Stimulated activated CD8-positive, alpha-beta memory T cell treated with anti-CD3 and anti-CD28 coated beads, Interleukin-12 subunit alpha, Interleukin-12 subunit beta, amount 100 ng/mL, for 4 hours (primary cell): ENCODE results near the gene ILF2.

ENCODE experiments used
- DNase-seq: peaks from one replicate; pipeline ENCODE4 v3.0.0-alpha.2; 2020; ENCODE audit warnings: low read depth

ILF2 gene

DNA sequence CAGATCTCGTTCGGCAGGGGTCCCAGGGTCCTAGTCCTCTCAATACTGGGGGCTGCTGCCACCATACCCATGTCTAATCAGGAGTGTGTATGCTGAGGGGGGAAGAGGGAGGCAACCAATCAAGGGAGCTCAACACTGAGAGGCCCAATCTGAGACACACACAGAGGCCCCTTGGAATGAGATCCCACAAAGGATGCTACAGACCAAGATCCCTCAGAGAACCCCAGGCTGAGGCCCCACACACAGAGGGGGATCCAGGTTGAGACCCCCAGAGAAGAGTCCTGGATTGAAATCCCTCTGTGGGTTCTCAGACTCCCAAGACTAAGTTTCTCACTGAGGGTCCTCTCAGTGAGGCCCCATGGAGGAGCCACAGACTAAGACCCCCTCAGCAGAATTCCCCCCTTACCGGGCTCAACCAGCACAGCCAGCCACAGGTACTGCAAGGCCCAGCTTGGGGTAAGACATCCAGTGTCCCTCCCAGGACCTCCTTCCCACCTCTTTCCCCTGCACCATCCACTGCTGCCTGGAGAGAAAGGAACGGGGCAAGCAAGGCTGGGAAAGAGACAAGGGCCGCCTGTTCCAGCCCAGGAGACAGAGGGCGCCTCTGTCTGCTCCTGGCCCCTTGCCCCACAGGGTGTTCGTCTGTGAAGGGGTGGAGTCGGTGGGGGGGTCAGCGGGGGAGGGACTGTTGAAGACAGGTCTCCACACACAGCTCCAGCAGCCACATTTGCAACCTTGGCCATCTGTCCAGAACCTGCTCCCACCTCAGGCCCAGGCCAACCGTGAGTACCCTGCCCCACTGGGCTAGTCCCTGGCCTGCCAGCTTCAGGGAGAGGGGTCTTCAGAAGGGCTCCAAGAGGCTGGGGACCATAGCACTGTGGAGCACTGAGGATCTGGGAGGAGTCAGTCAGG is 42.8 kb downstream of the ILF2 start, which contains the start of gene S100A1:
S100A1 (plus strand) TSS at position 720 of the 912 bp plus-strand sequence. CDS start 2,088 bp downstream, outside the sequence.
- no peak for DNase-seq

DNA sequence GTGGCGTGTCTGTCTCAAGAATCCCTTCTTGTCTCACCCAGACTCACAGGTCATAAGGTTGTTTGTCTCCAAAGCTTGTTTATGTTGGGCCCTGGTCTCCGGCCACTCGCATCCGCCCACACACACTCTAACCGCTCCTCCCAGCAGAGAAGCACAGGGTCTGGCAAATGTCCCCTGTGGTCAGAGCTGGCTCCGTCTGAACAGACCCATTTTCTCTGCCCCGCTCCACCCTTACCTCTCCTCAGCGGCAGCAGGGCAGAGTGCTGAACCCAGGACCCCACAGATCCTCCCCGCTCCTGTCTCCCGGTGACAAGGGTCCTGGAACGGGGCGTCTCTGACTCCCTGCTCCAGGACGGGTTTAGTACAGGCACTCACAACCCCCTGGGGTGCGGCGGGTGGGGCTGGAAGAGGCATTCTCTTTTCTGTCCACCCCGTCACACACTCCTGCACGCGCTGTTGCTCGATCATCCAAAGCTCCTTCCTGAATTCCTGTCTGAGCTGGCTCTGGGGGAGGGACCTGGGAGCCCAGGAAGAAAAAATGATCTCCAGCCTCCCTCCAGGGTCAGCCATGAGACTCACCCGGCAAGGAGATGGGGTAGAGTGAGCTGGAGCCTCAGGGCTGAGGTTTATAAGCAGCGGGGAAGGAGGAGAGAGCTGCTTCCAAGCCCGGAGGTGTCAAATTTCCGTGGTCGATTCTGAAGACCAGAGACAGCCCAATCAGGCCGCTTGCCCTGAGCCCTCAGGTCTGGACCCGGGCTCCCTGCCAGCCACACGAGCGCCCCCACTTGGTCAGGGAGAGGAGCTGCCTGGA is 43.7 kb downstream of the ILF2 start, which contains the start of gene S100A13:
S100A13 (minus strand) TSS at position 602 of the 811 bp plus-strand sequence. CDS start 1,033 bp downstream, outside the sequence.
- DNase-seq = no peak

DNA sequence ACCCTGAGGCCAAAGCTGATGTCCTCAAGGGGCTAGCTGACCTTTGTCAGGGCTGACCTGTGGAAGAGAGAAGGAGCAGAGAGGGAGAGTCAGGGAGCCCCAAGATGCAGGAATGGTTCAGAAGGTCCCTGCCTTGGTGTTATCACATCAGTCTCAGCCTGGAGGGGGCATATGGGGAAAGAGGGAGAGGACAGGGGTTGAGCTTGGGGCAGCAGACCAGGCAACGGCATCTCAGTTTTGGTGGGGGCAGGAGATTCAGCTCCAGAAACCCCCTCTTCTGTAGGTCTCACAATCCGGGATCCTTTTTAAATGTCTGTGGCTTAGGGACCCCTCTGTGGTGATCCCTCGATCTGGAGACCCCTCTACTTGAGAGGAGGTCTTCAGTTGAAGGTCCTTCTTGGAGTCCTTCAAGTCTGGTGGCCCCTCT is 44.3 kb downstream of the ILF2 start:
- DNase-seq = no peak

DNA sequence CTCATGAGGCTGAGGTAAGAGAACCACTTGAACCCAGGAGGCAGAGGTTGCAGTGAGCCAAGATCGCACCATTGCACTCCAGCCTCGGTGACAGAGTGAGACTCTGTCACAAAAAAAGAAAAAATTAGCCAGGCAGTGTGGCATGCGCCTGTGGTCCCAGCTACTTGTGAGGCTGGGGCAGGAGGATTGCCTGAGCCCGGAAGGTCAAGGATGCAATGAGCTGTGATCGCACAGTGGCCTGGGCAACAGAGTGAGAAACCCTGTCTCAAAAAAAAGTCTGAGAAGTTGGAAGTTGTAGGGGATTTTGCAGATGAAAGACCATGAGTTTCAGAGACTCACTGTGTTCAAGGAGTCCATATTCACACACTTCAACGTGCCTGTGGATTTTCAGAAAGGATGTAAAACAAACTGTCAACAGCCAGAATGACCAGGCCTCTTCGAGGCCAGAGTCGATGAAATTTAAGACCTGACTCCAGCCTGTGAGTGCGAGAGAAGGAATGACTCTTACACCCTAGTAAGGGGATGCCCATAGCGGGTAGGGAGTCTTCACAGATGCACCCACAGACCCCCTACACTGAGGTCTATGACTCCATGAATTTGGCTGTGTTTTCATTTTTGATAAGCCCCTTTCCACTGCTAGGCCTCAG is 45.7 kb downstream of the ILF2 start:
- DNase-seq = no peak

DNA sequence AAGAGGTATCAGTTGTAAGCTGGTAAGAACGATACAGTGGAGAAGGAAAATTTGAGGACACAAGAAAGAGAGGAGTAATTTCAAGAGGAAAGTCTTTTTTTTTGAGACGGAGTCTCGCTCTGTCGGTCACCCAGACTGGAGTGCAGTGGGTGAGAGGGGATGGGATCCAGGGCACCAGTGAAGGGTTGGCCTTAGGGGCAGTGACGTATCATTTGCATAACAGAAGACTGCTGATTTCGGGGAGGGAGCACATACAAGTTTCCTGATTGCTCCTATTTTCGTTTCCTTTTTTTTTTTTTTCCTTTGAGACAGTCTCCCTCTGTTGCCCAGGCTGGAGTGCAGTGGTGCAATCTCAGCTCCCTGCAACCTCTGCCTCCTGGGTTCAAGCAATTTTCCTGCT is 47.7 kb downstream of the ILF2 start:
- DNase-seq = no peak

DNA sequence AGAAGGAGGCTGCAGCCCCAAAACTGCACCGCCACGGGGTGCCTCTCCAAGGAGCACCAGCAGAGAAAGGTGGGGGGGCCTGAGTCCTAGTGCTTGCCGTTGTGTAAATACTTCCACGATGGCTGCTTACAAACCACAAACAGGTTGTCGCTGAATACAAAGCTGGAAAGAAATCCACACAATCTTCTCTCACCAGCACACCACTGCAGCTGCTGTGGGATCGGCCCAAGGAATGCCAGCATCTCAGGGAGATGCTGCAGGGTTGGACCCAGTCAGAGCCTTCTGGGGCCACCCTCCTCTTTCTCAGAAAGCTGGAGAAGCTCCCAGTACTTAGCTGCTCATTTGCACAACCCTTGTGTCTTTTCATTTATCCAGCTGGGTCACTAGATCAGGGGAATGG is 51.6 kb downstream of the ILF2 start:
- DNase-seq = no peak

DNA sequence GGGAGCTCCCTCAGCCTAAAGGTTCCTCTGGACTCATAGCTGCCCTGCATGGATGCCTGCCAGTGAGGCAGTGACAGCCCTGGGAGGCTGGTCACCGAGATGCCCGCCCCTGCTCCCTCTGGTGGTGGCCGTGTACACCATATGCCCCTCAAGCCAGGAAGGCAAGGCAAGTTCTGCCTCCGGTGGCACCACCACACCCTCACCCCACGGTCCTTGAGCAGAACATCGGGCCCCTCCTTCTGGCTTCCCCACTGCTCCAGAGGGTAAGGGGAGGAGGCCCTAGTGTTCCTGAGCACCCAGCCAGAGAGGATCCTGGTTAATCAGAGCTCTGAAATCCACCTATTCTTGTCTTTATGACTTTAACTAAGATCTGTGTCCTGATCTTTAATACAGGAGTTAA is 53.1 kb downstream of the ILF2 start:
- peak; percentile 53 for DNase-seq

DNA sequence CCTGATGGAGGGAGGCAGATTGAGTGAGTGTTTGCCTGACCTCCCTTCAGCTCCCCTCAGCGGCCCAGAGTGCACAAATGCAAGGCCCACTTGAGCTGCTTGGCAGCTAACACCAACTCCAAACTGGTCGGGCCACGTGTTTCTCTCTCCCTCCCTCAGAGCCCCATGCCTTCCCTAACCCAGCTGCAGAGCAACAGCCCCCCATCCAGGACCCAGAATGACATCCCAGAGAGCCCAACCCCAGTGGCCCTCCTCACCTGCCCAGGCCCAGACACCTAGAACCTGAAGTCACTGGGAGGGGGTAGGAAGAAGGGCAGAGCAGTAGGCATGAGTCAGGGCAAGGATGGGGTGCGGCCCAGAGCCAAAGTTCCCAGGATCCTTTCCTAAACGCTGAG is 53.9 kb downstream of the ILF2 start:
- DNase-seq = no peak

DNA sequence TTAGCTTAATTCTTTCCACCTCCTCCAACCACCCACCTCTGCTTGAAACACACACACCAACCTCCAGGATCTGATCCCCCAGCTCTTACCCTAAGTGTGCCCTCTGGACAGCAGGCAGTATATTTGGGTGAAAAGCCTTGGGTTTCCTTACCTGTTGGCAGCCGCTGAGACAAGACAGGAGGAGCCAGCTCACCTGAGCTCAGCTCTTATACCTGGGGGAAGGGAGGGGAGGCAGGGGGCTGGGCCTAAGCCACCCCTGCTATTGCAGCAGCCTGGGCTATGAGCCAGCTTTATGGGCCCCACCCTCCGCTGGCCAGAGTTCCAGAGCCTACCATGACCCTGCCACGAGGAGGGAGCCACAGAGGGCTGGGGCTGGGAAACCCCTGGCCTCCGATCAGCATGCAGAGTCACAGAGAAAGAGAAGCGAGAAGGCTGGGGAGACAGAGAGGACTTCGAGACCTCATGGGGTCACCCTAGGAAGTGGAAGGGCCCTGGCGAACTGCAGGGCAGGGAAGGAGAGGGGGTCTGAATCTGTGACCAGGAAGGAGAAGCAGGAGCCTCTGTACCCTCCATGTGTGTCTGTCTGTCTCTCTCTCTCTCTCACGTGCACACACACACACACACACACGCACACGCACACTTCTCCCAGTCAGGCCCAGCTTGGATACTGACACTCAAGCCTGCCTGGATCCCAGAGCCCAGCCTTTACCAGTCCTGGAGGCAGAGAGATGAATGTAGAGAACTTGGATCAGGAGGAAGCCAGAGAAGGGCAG is 54.5 kb downstream of the ILF2 start, which contains the start of gene S100A14:
S100A14 (minus strand) TSS at position 182 of the 773 bp plus-strand sequence. CDS start 467 bp downstream, outside the sequence.
- no peak for DNase-seq

DNA sequence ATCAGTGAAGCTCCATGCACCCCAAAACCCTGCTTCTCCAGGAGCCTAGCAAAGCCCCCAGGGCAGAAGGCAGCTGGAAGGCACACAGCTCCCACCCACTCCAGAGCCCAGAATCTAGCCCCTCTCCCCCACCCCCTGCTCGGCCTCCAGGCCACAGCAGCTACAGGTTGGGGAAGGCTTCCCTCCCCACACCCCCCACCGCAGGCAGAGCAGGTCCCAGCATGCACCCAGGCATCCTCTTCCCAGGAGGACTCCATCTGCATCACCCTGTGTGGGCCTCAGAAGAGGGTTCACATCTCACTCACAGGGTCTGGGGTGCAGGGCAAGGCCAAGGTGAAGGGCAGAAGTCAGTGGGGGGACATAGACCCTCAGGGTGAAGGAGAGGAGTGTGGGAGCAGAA is 55.4 kb downstream of the ILF2 start:
- no peak for DNase-seq

DNA sequence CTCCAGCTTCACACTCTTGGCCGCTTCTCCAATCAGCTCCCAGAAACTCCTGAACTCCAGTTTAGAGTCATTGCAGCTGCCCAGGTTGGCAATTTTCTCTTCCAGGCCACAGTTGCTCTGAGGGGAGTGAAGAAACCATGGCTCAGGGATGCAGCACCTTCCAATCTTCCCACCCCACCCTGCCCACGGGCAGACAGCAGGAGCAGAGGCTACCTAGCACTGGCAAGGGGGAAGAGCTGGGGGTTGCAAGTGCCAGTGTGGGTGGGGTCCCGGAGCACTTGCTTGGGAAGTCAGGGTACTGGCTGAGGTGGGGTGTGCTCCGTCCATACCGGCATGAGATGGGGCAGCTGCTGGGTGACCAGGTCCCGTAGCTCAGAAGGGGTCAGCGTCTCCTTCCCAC is 55.9 kb downstream of the ILF2 start:
- DNase-seq = no peak

DNA sequence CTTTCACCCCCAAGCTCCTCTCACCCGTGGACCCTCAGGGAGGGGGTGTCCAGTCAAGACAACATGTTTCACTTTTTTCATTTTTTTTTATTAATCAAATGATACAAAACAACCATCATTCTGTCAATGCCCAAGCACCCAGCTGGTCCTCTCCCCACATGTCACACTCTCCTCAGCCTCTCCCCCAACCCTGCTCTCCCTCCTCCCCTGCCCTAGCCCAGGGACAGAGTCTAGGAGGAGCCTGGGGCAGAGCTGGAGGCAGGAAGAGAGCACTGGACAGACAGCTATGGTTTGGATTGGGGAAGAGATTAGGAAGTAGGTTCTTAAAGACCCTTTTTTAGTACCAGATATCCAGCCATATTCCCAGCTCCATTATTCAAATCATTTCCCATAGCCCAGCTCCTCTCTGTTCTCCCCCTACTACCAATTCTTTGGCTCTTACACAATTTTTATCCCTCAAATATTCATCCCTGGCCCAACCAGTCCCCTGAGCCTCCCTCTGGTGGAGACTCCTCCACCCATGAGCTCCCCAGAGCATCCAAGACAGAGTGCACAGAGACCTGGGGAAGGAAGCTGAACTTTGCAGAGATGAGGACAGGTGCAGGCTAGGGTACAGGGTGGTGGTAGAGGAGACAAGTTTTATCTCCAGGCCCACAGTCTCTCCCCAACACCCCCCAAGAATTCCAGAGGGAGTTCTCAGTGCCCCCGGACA is 56.4 kb downstream of the ILF2 start:
- no peak for DNase-seq

DNA sequence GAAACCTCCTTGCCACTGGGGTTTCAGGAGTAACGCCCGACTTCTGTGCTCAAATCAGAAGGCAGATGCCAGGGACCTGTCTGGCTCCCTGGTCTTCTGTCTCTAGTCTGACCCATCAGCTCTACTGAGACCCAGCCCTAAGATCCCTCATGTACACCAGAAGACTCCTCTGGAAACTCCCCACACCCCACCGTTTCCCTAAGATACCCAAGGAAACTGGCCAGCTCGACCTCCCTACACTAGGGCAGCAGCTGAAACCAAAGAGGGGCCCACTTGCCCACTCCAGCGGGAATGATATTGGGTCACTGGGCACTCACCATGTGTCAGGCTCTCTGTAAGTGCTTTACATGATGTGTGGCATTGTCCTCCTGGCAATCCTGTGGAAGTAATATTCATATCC is 57.4 kb downstream of the ILF2 start:
- DNase-seq = no peak

DNA sequence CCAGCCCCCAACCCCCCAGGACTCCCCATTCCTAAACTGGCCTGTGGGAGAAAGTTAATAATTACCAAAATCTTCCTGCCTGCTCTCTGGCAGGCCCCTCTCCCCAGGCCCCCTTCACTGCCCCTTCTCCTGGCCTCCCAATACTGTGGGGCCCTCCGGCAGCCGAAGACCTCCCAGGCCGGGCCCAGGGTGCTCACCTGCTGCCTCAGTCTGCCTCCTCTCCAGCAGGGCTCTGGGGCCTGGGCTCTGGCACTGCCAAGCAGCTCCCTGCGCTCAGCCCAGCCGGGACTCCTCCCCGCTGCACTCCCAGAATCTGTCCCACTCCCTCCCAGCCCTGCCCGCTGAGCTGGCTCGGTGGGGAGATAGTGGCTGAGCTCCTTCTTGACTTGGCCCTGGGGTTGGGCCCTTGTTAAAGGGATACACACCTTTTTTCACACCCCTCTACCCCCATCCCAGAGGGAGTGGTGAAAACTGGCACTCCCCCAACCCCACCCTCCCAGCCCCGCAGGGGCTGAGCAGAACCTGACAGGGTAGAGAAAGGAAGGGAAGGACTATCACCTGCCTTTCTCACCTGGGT is 58.0 kb downstream of the ILF2 start, which contains the start of gene S100A16:
S100A16 (minus strand) TSS at position 383 of the 577 bp plus-strand sequence. CDS start 4,986 bp downstream, outside the sequence.
- DNase-seq = no peak

DNA sequence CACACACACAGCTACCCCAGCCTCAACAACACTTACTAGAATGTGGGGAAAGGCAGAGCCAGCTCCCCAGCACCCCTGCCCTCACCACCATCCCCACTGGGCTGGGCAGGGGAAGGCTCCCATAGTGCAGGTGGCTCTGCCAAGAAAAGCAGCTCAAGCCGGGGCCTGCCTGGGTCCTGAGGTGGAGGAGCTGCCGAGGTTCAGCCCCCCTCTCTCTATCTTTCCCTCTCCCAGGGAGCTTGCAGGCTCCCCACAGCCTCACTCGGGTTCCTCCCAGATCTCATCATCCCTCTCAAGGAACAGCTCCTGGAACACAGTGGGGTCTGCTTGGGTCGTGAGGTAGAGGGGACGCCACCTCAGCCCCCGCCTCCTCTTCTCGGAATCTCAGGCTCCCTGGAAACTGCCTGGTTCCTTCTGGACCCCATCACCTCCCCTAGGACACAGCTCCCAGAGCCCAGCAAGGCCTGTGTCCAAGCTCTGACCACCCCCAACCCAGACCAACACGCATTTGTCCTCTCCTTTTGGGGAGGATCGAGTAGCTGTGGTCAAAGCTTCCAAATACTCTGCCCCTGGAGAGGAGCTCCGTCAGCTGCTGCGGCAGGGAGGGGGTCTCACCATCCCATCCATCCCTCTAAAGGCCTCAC is 58.6 kb downstream of the ILF2 start:
- no peak for DNase-seq
